ENCODE data around the gene DAAM2. TPM values are rescaled to one million over a fixed set of nuclear protein-coding genes. Genes with fewer than 3 reads are reported as not detected.

Gene DAAM2
- polyA plus RNA-seq, 2 of the 4 experiments (the other 2 are of a cell fraction): not detected

- POLR2A ChIA-PET: no interaction called here
- 59% methylated on average over 12 of the region's 12 CpGs for WGBS (ENCODE audit: missing lambda C conversion rate)
- CTCF ChIA-PET: no interaction called here
- no peak overlapping the region for H3K4me2 ChIP-seq
- H3K9me3 ChIP-seq: no peaks in the 10 kb centered on the region
- DNase-seq (ENCODE audit: low read depth in 1 of 2, low spot score in 1 of 2) (peak; percentile 5 to 12), FAIRE-seq (no peak), ATAC-seq (peak; percentile 39 to 70; a peak in 4 of 6 replicates)
- H3K4me1 ChIP-seq: no peaks in the 10 kb centered on the region
- TF ChIP-seq CHD2 (IDR thresholded peaks at IDR 0.05; ENCODE audit: low read length, partially characterized antibody) (no peak), CTCF (IDR thresholded peaks at IDR 0.05) (no peak), RARB (CRISPR knock-in tag; IDR thresholded peaks at IDR 0.05) (no peak), NFE2L2 (conservative IDR thresholded peaks at IDR 0.05; ENCODE audit: low read length) (no peak), HOXB13 (CRISPR knock-in tag; IDR thresholded peaks at IDR 0.05; ENCODE audit: low read depth) (no peak), HOXB5 (CRISPR knock-in tag; IDR thresholded peaks at IDR 0.05) (no peak), ZSCAN20 (CRISPR knock-in tag; IDR thresholded peaks at IDR 0.05) (no peak), POLR2A (IDR thresholded peaks at IDR 0.05; ENCODE audit: low read length) (no peak), BHLHE40 (IDR thresholded peaks at IDR 0.05; ENCODE audit: low read depth, low read length) (no peak), ZC3H11A (IDR thresholded peaks at IDR 0.05) (no peak), NR3C1 (IDR thresholded peaks at IDR 0.05) (no peak), EP300 (IDR thresholded peaks at IDR 0.05) (no peak)
- no peak overlapping the region for H3K27ac ChIP-seq
- no peak overlapping the region for H3K4me3 ChIP-seq
These were observed 51.3 kb downstream of the DAAM2 start for GRCh38 chr6:39843305-39844020.

GRCh38 chr6:39844866-39845265, 52.7 kb downstream of the DAAM2 start:
- H3K4me1 ChIP-seq: no peaks in the 10 kb centered on the region
- TF ChIP-seq USF2 (IDR thresholded peaks at IDR 0.05) (no peak), ESRRA (IDR thresholded peaks at IDR 0.05; ENCODE audit: borderline replicate concordance, low read length) (no peak), CTCF (IDR thresholded peaks at IDR 0.05) (no peak), MAX (IDR thresholded peaks at IDR 0.05) (no peak), EP300 (IDR thresholded peaks at IDR 0.05) (no peak)
- ChIA-PET POLR2A (no interaction called here), CTCF (no interaction called here)
- H3K9me3 ChIP-seq: no peaks in the 10 kb centered on the region
- DNase-seq (ENCODE audit: low read depth in 1 of 2, low spot score in 1 of 2) (no peak), ATAC-seq (no peak), FAIRE-seq (no peak)
- no peak overlapping the region for H3K27ac ChIP-seq
- no peak overlapping the region for H3K4me3 ChIP-seq
- H3K4me2 ChIP-seq: no peak overlapping the region
- 43% methylated on average over 1 of the region's 1 CpG for WGBS (ENCODE audit: missing lambda C conversion rate)

- TF ChIP-seq E2F6 (IDR thresholded peaks at IDR 0.05; ENCODE audit: borderline replicate concordance, low read depth): no peak
- no peak for TF ChIP-seq KDM1A (IDR thresholded peaks at IDR 0.05; ENCODE audit: low read depth)
- no peak for TF ChIP-seq JUNB (IDR thresholded peaks at IDR 0.05)
- TF ChIP-seq EHMT2 (IDR thresholded peaks at IDR 0.05; ENCODE audit: low read depth): no peak
- no peak for TF ChIP-seq HDAC2 (IDR thresholded peaks at IDR 0.05)
- TF ChIP-seq GATA3 (IDR thresholded peaks at IDR 0.05; ENCODE audit: borderline replicate concordance): no peak
- no peak for TF ChIP-seq BCL3 (IDR thresholded peaks at IDR 0.05)
- FAIRE-seq: no peak
- ChIA-PET CTCF (no interaction called here), POLR2A (no interaction called here)
- Histone ChIP-seq H3K9me3 (no peaks in the 10 kb centered on the region), H3K27ac (no peak overlapping the region), H3K4me2 (no peak overlapping the region), H3K4me3 (no peak overlapping the region), H3K4me1 (no peaks in the 10 kb centered on the region)
- WGBS (ENCODE audit: missing lambda C conversion rate): 45% methylated on average over 9 of the region's 10 CpGs
- no peak for DNase-seq (ENCODE audit: low read depth in 1 of 2, low spot score in 1 of 2)
- no peak for ATAC-seq
These were observed 55.0 kb downstream of the DAAM2 start for GRCh38 chr6:39847221-39847620.
